Osteoblast (primary cell): Measurements from ENCODE around the gene PITPNC1. TPM values are rescaled to one million over a fixed set of nuclear protein-coding genes. Genes with fewer than 3 reads are reported as not detected.
"Not testable (repeated sequence)": the region's sequence is repeated elsewhere in the genome, so short reads cannot be mapped to it uniquely, and the experiment has no call there.

ENCODE experiments used
- DNase-seq: peaks from one replicate; pipeline ENCODE4 v3.0.0; 2011; ENCODE audit warnings: low spot score, mixed read lengths; ENCODE audit not compliant: insufficient read length; ENCODE audit errors: missing footprints
- H2AFZ ChIP-seq: 2 replicates; pipeline ENCODE4 v1.6.0; 2011; ENCODE audit warnings: mild to moderate bottlenecking, low read length
- H3K27ac ChIP-seq: 2 replicates; pipeline ENCODE4 v1.5.1; 2011; ENCODE audit warnings: mild to moderate bottlenecking, low read depth, low read length, moderate library complexity
- H3K27me3 ChIP-seq: 2 replicates; pipeline ENCODE4 v1.6.0; 2012; ENCODE audit warnings: mild to moderate bottlenecking, control low read depth, inconsistent platforms, low read length, moderate library complexity; ENCODE audit not compliant: insufficient read depth
- H3K36me3 ChIP-seq: 2 replicates; pipeline ENCODE4 v1.5.1; 2011; ENCODE audit warnings: mild to moderate bottlenecking, low read length, control low read depth, moderate library complexity; ENCODE audit not compliant: insufficient read depth
- H3K4me1 ChIP-seq: 2 replicates; pipeline ENCODE4 v1.5.1; 2011; ENCODE audit warnings: mild to moderate bottlenecking, low read length, control low read depth, moderate library complexity; ENCODE audit not compliant: insufficient read depth
- H3K4me2 ChIP-seq: 2 replicates; pipeline ENCODE4 v1.6.0; 2011; ENCODE audit warnings: mild to moderate bottlenecking, low read length; ENCODE audit not compliant: insufficient read depth
- H3K4me3 ChIP-seq: fragments of 200-600 bp; sonication (generic); 3 replicates; pipeline ENCODE4 v1.5.1; 2012; ENCODE audit warnings: mild to moderate bottlenecking, low read length, inconsistent platforms; ENCODE audit not compliant: insufficient read depth
- H3K79me2 ChIP-seq: 2 replicates; pipeline ENCODE4 v1.6.0; 2012; ENCODE audit warnings: mild to moderate bottlenecking, low read length, control low read depth, inconsistent platforms; ENCODE audit not compliant: insufficient read depth
- H3K9me3 ChIP-seq: 2 replicates; pipeline ENCODE4 v1.5.1; 2011; ENCODE audit warnings: low read depth, low read length, control low read depth
- H4K20me1 ChIP-seq: 2 replicates; pipeline ENCODE4 v1.6.0; 2012; ENCODE audit warnings: mild to moderate bottlenecking, low read length, control low read depth; ENCODE audit not compliant: insufficient read depth
- total RNA-seq: library from RNA; depleted of rRNA; stranded (reverse); fragments of >200 nt; gene quantifications from 2 replicates; pipeline ENCODE4 v1.2.3, GENCODE V29; 2012
- TF ChIP-seq, protein P1 (sequence below): IDR thresholded peaks from 2 replicates; pipeline ENCODE4 v1.5.1; 2011; ENCODE audit warnings: mild to moderate bottlenecking, low read depth, low read length, moderate library complexity; ENCODE audit errors: extremely low read depth

The PITPNC1 gene
- total RNA-seq, 1 donor: 6.2 TPM

GRCh38 chr17:67386965-67387551, 10.0 kb downstream of the PITPNC1 start:
- Histone ChIP-seq H2AFZ (no peak overlapping the region), H3K27ac (no peak overlapping the region), H3K4me2 (no peak overlapping the region), H3K4me1 (peaks cover 19% of the 10 kb centered on the region), H3K36me3 (no peaks in the 10 kb centered on the region), H3K79me2 (peaks cover 34% of the 10 kb centered on the region), H4K20me1 (no peaks in the 10 kb centered on the region), H3K4me3 (no peak overlapping the region), H3K27me3 (no peaks in the 10 kb centered on the region), H3K9me3 (no peaks in the 10 kb centered on the region)
- no peak for DNase-seq
- TF ChIP-seq, protein P1, sequence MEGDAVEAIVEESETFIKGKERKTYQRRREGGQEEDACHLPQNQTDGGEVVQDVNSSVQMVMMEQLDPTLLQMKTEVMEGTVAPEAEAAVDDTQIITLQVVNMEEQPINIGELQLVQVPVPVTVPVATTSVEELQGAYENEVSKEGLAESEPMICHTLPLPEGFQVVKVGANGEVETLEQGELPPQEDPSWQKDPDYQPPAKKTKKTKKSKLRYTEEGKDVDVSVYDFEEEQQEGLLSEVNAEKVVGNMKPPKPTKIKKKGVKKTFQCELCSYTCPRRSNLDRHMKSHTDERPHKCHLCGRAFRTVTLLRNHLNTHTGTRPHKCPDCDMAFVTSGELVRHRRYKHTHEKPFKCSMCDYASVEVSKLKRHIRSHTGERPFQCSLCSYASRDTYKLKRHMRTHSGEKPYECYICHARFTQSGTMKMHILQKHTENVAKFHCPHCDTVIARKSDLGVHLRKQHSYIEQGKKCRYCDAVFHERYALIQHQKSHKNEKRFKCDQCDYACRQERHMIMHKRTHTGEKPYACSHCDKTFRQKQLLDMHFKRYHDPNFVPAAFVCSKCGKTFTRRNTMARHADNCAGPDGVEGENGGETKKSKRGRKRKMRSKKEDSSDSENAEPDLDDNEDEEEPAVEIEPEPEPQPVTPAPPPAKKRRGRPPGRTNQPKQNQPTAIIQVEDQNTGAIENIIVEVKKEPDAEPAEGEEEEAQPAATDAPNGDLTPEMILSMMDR: peak; percentile 89

- H3K9me3 ChIP-seq, H3K27me3 ChIP-seq, DNase-seq, H3K27ac ChIP-seq, H3K4me3 ChIP-seq, H3K4me2 ChIP-seq, H4K20me1 ChIP-seq, H3K36me3 ChIP-seq, H2AFZ ChIP-seq: not testable (repeated sequence)
- Histone ChIP-seq H3K4me1 (peaks cover 19% of the 10 kb centered on the region), H3K79me2 (peaks cover 27% of the 10 kb centered on the region)
Measured at GRCh38 chr17:67388536-67388935, 11.5 kb downstream of the PITPNC1 start.

DNA sequence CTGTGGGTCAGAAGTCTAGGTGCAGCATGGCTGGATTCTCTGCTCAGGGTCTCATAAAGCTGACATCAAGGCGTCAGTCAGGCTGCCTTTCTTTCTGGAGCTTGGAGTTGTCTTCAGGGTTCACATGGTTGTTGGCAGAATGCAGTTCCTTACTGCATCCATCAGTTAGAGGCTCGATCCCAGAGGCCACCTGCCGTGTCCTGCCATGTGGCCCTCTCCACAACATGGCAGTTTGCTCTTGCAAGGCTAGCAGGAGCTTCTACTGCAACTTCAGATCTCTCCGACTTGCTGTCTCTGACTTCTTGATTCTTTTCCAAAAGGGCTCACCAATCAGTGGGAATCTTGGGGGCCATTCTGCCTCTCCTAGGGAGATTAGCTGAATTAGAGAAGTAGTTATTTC, 11.9 kb downstream of the PITPNC1 start:
- Histone ChIP-seq H3K4me3 (no peak overlapping the region), H3K9me3 (no peaks in the 10 kb centered on the region), H3K27me3 (no peaks in the 10 kb centered on the region), H3K79me2 (peaks cover 26% of the 10 kb centered on the region), H3K36me3 (no peaks in the 10 kb centered on the region), H3K4me2 (no peak overlapping the region), H4K20me1 (no peaks in the 10 kb centered on the region), H3K4me1 (peaks cover 19% of the 10 kb centered on the region), H3K27ac (no peak overlapping the region), H2AFZ (no peak overlapping the region)
- DNase-seq: no peak
- TF ChIP-seq, protein P1: no peak

GRCh38 chr17:67390006-67390645, 13.0 kb downstream of the PITPNC1 start:
- H3K79me2 ChIP-seq: peaks cover 21% of the 10 kb centered on the region
- peak overlapping the region; percentile 46 for H3K4me3 ChIP-seq
- peak overlapping the region; percentile 16 for H2AFZ ChIP-seq
- H4K20me1 ChIP-seq: no peaks in the 10 kb centered on the region
- H3K27ac ChIP-seq: peak overlapping the region; percentile 82
- TF ChIP-seq, protein P1: no peak
- no peaks in the 10 kb centered on the region for H3K9me3 ChIP-seq
- H3K36me3 ChIP-seq: no peaks in the 10 kb centered on the region
- DNase-seq: no peak
- no peaks in the 10 kb centered on the region for H3K27me3 ChIP-seq
- H3K4me1 ChIP-seq: peaks cover 19% of the 10 kb centered on the region
- H3K4me2 ChIP-seq: peak overlapping the region; percentile 73
